H1 (cell line): ENCODE results near the gene PTHLH. TPM values are rescaled to one million over a fixed set of nuclear protein-coding genes. Genes with fewer than 3 reads are reported as not detected.

Source experiments
- ATF2 ChIP-seq: IDR thresholded peaks from 2 replicates; pipeline ENCODE4 v1.6.1; 2012; ENCODE audit warnings: low read length, inconsistent platforms
- HDAC2 ChIP-seq, 2 experiments: fragments of 300-600 bp in 1 of 2; sonication (generic) in 1 of 2; IDR thresholded peaks; 2 replicates each; pipeline ENCODE4 v1.6.1; 2011 to 2012; ENCODE audit warnings: low read depth in 2 of 2, low read length in 2 of 2, mild to moderate bottlenecking in 2 of 2, moderate library complexity in 2 of 2, borderline replicate concordance in 1 of 2, inconsistent platforms in 1 of 2
- polyA plus RNA-seq, 7 experiments: library from polyadenylated mRNA; depleted of rRNA in 3 of 7; stranded (reverse) in 5 of 7; unstranded in 2 of 7; fragments of >200 nt in 5 of 7; fragments of 200-250 nt in 2 of 7; gene quantifications; 1 replicate in 5 of 7; 2 replicates in 1 of 7; 4 replicates in 1 of 7; pipeline versions ENCODE4 v1.2.1 to v1.2.3, GENCODE V29; 2011 to 2013; ENCODE audit warnings: missing spikeins in 2 of 7, mixed read lengths in 2 of 7
- total RNA-seq: library from RNA; stranded (reverse); fragmentation: NEBNext Ultra II Directional; extraction: Animal tissue kit (Norgen Biotek cat#: 25700); gene quantifications from 2 replicates; pipeline ENCODE4 v1.2.1, GENCODE V29; 2021

Gene PTHLH
- total and polyA plus RNA-seq, 2 of the 8 experiments (the other 6 are each of a cell fraction or from before 2014, with no cell fraction given): 0.32 TPM; not detected in 1

- TF ChIP-seq ATF2: no peak
- no peak for TF ChIP-seq HDAC2 (IDR thresholded peaks at IDR 0.05; ENCODE audit: borderline replicate concordance in 1 of 2, low read depth in 2 of 2, low read length in 2 of 2)
Measured at GRCh38 chr12:27971606-27972005, 927 bp downstream of the PTHLH start (continued).
